A549 (cell line): ENCODE data around the gene SIGLEC9. TPM values are rescaled to one million over a fixed set of nuclear protein-coding genes. Genes with fewer than 3 reads are reported as not detected.

Experiments used
- ATAC-seq, 2 experiments: fragments of 200-7000 bp in 1 of 2; fragments of >200 bp in 1 of 2; cut with Nextera tagmentation in 1 of 2; cut with Tn5 transposase in 1 of 2; 3 replicates each; pipeline versions ENCODE4 v1.8.0 to v1.9.1; 2018 to 2020; ENCODE audit warnings: mild to moderate bottlenecking in 1 of 2, moderate library complexity in 1 of 2
- CTCF ChIA-PET: fragments of 300-600 bp; sonication (Branson Sonifier 250); formaldehyde crosslinking; extraction: SDS; loops from one replicate; lab custom pipeline; 2021; ENCODE audit warnings: antibody characterized with exemption, inconsistent platforms; lab: Yijun Ruan, JAX
- POLR2A ChIA-PET: fragments of 350-600 bp; formaldehyde crosslinking; extraction: SDS; loops from one replicate; lab custom pipeline; 2021; ENCODE audit warnings: antibody characterized with exemption, inconsistent platforms; lab: Yijun Ruan, JAX
- DNase-seq, 2 experiments: peaks; one replicate each; pipeline versions ENCODE4 v3.0.0 to v3.0.0-alpha.2; 2011 to 2016; ENCODE audit warnings: low read depth in 1 of 2, low spot score in 1 of 2
- FAIRE-seq: peaks from 2 replicates; lab custom pipeline; 2011; peaks lifted over from hg19 to GRCh38; lab: Jason Lieb, UNC
- H3K27ac ChIP-seq, 2 experiments: fragments of >200 bp; sonication (Bioruptor Twin); formaldehyde crosslinking; 3 replicates each; pipeline ENCODE4 v1.5.1; 2016 to 2017
- H3K4me1 ChIP-seq: fragments of >200 bp; sonication (Bioruptor Twin); formaldehyde crosslinking; 3 replicates; pipeline ENCODE4 v1.6.1; 2016
- H3K4me2 ChIP-seq: fragments of >200 bp; sonication (Bioruptor Twin); formaldehyde crosslinking; 3 replicates; pipeline ENCODE4 v1.6.1; 2016
- H3K4me3 ChIP-seq: fragments of >200 bp; sonication (Bioruptor Twin); formaldehyde crosslinking; 3 replicates; pipeline ENCODE4 v1.5.1; 2016
- H3K9me3 ChIP-seq: fragments of >200 bp; sonication (Bioruptor Twin); formaldehyde crosslinking; 3 replicates; pipeline ENCODE4 v1.6.1; 2016
- ATOH8 ChIP-seq: fragments of 250-450 bp; sonication (Bioruptor Pico); IDR thresholded peaks from 2 replicates; pipeline ENCODE4 v1.5.0; 2020; ENCODE audit warnings: low read depth, mild to moderate bottlenecking, moderate library complexity
- CTCF ChIP-seq: fragments of >200 bp; sonication (Bioruptor Twin); formaldehyde crosslinking; IDR thresholded peaks from 3 replicates; pipeline ENCODE4 v1.5.1; 2016
- EP300 ChIP-seq, 2 experiments: fragments of >200 bp; sonication (Bioruptor Twin); formaldehyde crosslinking; IDR thresholded peaks; 2 replicates in 1 of 2; 3 replicates in 1 of 2; pipeline ENCODE4 v1.6.1; 2016 to 2017
- GATA3 ChIP-seq: IDR thresholded peaks from 2 replicates; pipeline ENCODE4 v1.6.1; 2012; ENCODE audit warnings: borderline replicate concordance
- HDAC2 ChIP-seq: fragments of 200-600 bp; sonication (generic); IDR thresholded peaks from 2 replicates; pipeline ENCODE4 v1.6.1; 2016
- HES2 ChIP-seq: fragments of >200 bp; sonication (Bioruptor Twin); formaldehyde crosslinking; IDR thresholded peaks from 2 replicates; pipeline ENCODE4 v1.6.1; 2016
- HMGXB4 ChIP-seq: fragments of 250-450 bp; sonication (Bioruptor Pico); IDR thresholded peaks from 2 replicates; pipeline ENCODE4 v1.5.0; 2021; ENCODE audit warnings: mild to moderate bottlenecking, moderate library complexity, borderline replicate concordance
- KDM1A ChIP-seq: fragments of 200-600 bp; sonication (generic); IDR thresholded peaks from 2 replicates; pipeline ENCODE4 v1.6.1; 2016; ENCODE audit warnings: low read depth, mild to moderate bottlenecking
- NPAS2 ChIP-seq: fragments of 250-450 bp; sonication (Bioruptor Pico); IDR thresholded peaks from 2 replicates; pipeline ENCODE4 v1.8.0; 2022; ENCODE audit warnings: mild to moderate bottlenecking, moderate library complexity, borderline replicate concordance
- RAD21 ChIP-seq, 2 experiments: fragments of >200 bp in 1 of 2; sonication (Bioruptor Twin) in 1 of 2; formaldehyde crosslinking in 1 of 2; IDR thresholded peaks in 1 of 2; conservative IDR thresholded peaks in 1 of 2; 2 replicates in 1 of 2; 3 replicates in 1 of 2; pipeline ENCODE4 v1.6.1; 2012 to 2018; ENCODE audit warnings: inconsistent platforms in 1 of 2
- SREBF2 ChIP-seq: fragments of 450-650 bp; IDR thresholded peaks from 2 replicates; pipeline ENCODE4 v1.6.1; 2014; ENCODE audit warnings: mild to moderate bottlenecking, moderate library complexity
- TFCP2L1 ChIP-seq: fragments of 250-450 bp; sonication (Bioruptor Pico); IDR thresholded peaks from 2 replicates; pipeline ENCODE4 v1.5.0; 2021; ENCODE audit warnings: mild to moderate bottlenecking
- ZNF302 ChIP-seq: fragments of 250-450 bp; sonication (Bioruptor Pico); IDR thresholded peaks from 2 replicates; pipeline ENCODE4 v1.9.0; 2021; ENCODE audit warnings: inconsistent platforms, mild to moderate bottlenecking, moderate library complexity
- WGBS: methylation state at CpG from one replicate; pipeline ENCODE4 v1.1.6; 2017; ENCODE audit errors: missing lambda C conversion rate; 5-methylcytosine and 5-hydroxymethylcytosine counted together
- polyA plus RNA-seq, 4 experiments: library from polyadenylated mRNA; depleted of rRNA in 3 of 4; stranded (reverse); fragments of >200 nt; fragmentation: RNase III in 1 of 4; extraction: RNeasy Plus Mini Kit Qiagen cat#74134 plus additional on column Dnase treatment in 1 of 4; gene quantifications; 2 replicates in 3 of 4; 3 replicates in 1 of 4; pipeline ENCODE4 v1.2.3, GENCODE V29; 2011 to 2017

The SIGLEC9 gene
- polyA plus RNA-seq, 2 of the 4 experiments (the other 2 are of a cell fraction), result not detected

- DNase-seq (no peak), FAIRE-seq (no peak), ATAC-seq (no peak)
- ChIA-PET CTCF (no interaction called here), POLR2A (no interaction called here)
- Histone ChIP-seq H3K27ac (no peak overlapping the region), H3K9me3 (no peaks in the 10 kb centered on the region), H3K4me1 (no peaks in the 10 kb centered on the region)
- TF ChIP-seq NPAS2 (CRISPR knock-in tag), result no peak
- TF ChIP-seq GATA3, result no peak
- no peak for TF ChIP-seq SREBF2
- TF ChIP-seq, all 56 proteins: peak for 0
- WGBS, result 27% methylated on average over 6 of the region's 6 CpGs
- H3K4me2 ChIP-seq, result no peak overlapping the region
- no peak overlapping the region for H3K4me3 ChIP-seq
Observed at GRCh38 chr19:51116736-51117286, 7.9 kb upstream of the SIGLEC9 start.

- Histone ChIP-seq H3K4me2 (no peak overlapping the region), H3K9me3 (no peaks in the 10 kb centered on the region), H3K27ac (no peak overlapping the region), H3K4me1 (no peaks in the 10 kb centered on the region), H3K4me3 (no peak overlapping the region)
- FAIRE-seq (no peak), ATAC-seq (no peak; a peak in 1 of 6 replicates), DNase-seq (no peak)
- 10% methylated on average over 4 of the region's 4 CpGs for WGBS
- POLR2A ChIA-PET, result no interaction called here
- CTCF ChIA-PET, result interaction anchor here (0.6 kb wide), 1 partner anchor 19 kb away, joined by 3 read pairs; no protein-coding TSS in a partner anchor
- TF ChIP-seq KDM1A, result no peak
Observed at GRCh38 chr19:51119101-51119500, 5.6 kb upstream of the SIGLEC9 start.

- POLR2A ChIA-PET, result no interaction called here
- FAIRE-seq, result no peak
Observed at GRCh38 chr19:51119611-51120010, 5.1 kb upstream of the SIGLEC9 start.

GRCh38 chr19:51120160-51120559 is 4.5 kb upstream of the SIGLEC9 start:
- WGBS, result 65% methylated on average over 6 of the region's 6 CpGs
- ChIA-PET POLR2A (no interaction called here), CTCF (interaction anchor here (0.6 to 2.0 kb wide), 6 partner anchors 10 to 353 kb away, joined by 3 to 8 read pairs (median 4); no protein-coding TSS in a partner anchor)
- Histone ChIP-seq H3K9me3 (no peaks in the 10 kb centered on the region), H3K4me2 (no peak overlapping the region), H3K27ac (no peak overlapping the region), H3K4me3 (no peak overlapping the region), H3K4me1 (no peaks in the 10 kb centered on the region)
- no peak for ATAC-seq
- DNase-seq, result no peak
- FAIRE-seq, result no peak
- no peak for TF ChIP-seq HMGXB4 (CRISPR knock-in tag)
- no peak for TF ChIP-seq NPAS2 (CRISPR knock-in tag)
- no peak for TF ChIP-seq TFCP2L1
- TF ChIP-seq HES2, result no peak
- no peak for TF ChIP-seq CTCF
- no peak for TF ChIP-seq KDM1A
- TF ChIP-seq, all 56 proteins: peak for 0

More at GRCh38 chr19:51119611-51120010, 5.1 kb upstream of the SIGLEC9 start:
- no peak for TF ChIP-seq EP300 (IDR thresholded peaks at IDR 0.05)
- no peak for TF ChIP-seq HDAC2
- TF ChIP-seq ATOH8 (CRISPR knock-in tag), result no peak
- no peak for TF ChIP-seq ZNF302 (CRISPR knock-in tag)
- no peak for TF ChIP-seq NPAS2 (CRISPR knock-in tag)
- no peak for TF ChIP-seq RAD21 (conservative IDR thresholded peaks at IDR 0.05 in 1 of 2, IDR thresholded peaks at IDR 0.05 in 1 of 2)
- ATAC-seq (no peak), DNase-seq (no peak)
- WGBS, result 67% methylated on average over 6 of the region's 6 CpGs
- Histone ChIP-seq H3K4me3 (no peak overlapping the region), H3K4me1 (no peaks in the 10 kb centered on the region), H3K27ac (no peak overlapping the region), H3K4me2 (no peak overlapping the region), H3K9me3 (no peaks in the 10 kb centered on the region)
- CTCF ChIA-PET, result interaction anchor here (1.0 to 2.0 kb wide), 3 partner anchors 10 to 25 kb away, joined by 3 to 8 read pairs (median 4); no protein-coding TSS in a partner anchor
